Islet precursor cell (in vitro differentiated cells): ENCODE results near the gene PRELID2.
"Not testable (repeated sequence)": the region's sequence is repeated elsewhere in the genome, so short reads cannot be mapped to it uniquely, and the experiment has no call there.

ENCODE experiments used
- DNase-seq: peaks from one replicate; pipeline ENCODE4 v3.0.0-alpha.2; 2018

Gene PRELID2

GRCh38 chr5:145737578-145737977 lies 97.6 kb downstream of the PRELID2 start:
- DNase-seq, result no peak

GRCh38 chr5:145729956-145730355 lies 105.2 kb downstream of the PRELID2 start:
- not testable (repeated sequence) for DNase-seq

- no peak for DNase-seq
These were observed 111.6 kb downstream of the PRELID2 start for GRCh38 chr5:145723516-145723915.

- no peak for DNase-seq
These were observed 116.2 kb downstream of the PRELID2 start for GRCh38 chr5:145718956-145719355.

- DNase-seq, result no peak
These were observed 119.7 kb downstream of the PRELID2 start for GRCh38 chr5:145715412-145715811.

GRCh38 chr5:145712245-145712644 lies 122.9 kb downstream of the PRELID2 start:
- no peak for DNase-seq

- no peak for DNase-seq
These were observed 123.7 kb downstream of the PRELID2 start for GRCh38 chr5:145711417-145711816.
